ENCODE measurements around the gene VSIR.

VSIR gene

GRCh38 chr10:71727105-71727737, 46.1 kb downstream of the VSIR start:
- DNase-seq, result no peak

- DNase-seq, result no peak
These were observed 46.7 kb downstream of the VSIR start for GRCh38 chr10:71726580-71727104.

- DNase-seq, result peak in 1 of 2 experiments; percentile 1
These were observed 47.2 kb downstream of the VSIR start for GRCh38 chr10:71725998-71726579.

- no peak for DNase-seq
These were observed 48.1 kb downstream of the VSIR start for GRCh38 chr10:71725249-71725648.

- DNase-seq, result no peak
These were observed 48.8 kb downstream of the VSIR start for GRCh38 chr10:71724539-71724938.

GRCh38 chr10:71723311-71723710, 50.0 kb downstream of the VSIR start:
- DNase-seq, result no peak

- no peak for DNase-seq
These were observed 50.5 kb downstream of the VSIR start for GRCh38 chr10:71722849-71723248.

GRCh38 chr10:71721313-71721712, 52.0 kb downstream of the VSIR start:
- DNase-seq, result no peak

- no peak for DNase-seq
These were observed 53.0 kb downstream of the VSIR start for GRCh38 chr10:71720288-71720687.

GRCh38 chr10:71719464-71720201, 53.7 kb downstream of the VSIR start, which contains the start of gene C10orf105:
Gene C10orf105, minus strand, starts transcription at chr10:71719778. Its CDS starts 3,441 bp downstream, at chr10:71716337.
- DNase-seq, result no peak

- DNase-seq, result no peak
These were observed 54.3 kb downstream of the VSIR start for GRCh38 chr10:71719042-71719441.

- DNase-seq, result no peak
These were observed 55.1 kb downstream of the VSIR start for GRCh38 chr10:71718165-71718698.

GRCh38 chr10:71717551-71717951, 55.8 kb downstream of the VSIR start:
- DNase-seq, result no peak

- no peak for DNase-seq
These were observed 56.3 kb downstream of the VSIR start for GRCh38 chr10:71717056-71717455.

- no peak for DNase-seq
These were observed 56.9 kb downstream of the VSIR start for GRCh38 chr10:71716426-71716825.

GRCh38 chr10:71715860-71716259, 57.5 kb downstream of the VSIR start:
- no peak for DNase-seq

GRCh38 chr10:71715026-71715425, 58.3 kb downstream of the VSIR start:
- DNase-seq, result no peak

GRCh38 chr10:71714592-71714991, 58.7 kb downstream of the VSIR start:
- no peak for DNase-seq

- no peak for DNase-seq
These were observed 59.3 kb downstream of the VSIR start for GRCh38 chr10:71714031-71714410.

- no peak for DNase-seq
These were observed 59.9 kb downstream of the VSIR start for GRCh38 chr10:71713135-71714030.

- DNase-seq, result no peak
These were observed 60.7 kb downstream of the VSIR start for GRCh38 chr10:71712572-71713134.

GRCh38 chr10:71712170-71712569, 61.1 kb downstream of the VSIR start:
- no peak for DNase-seq
